ENCODE data around the gene OXCT1.

OXCT1 gene

GRCh38 chr5:41896230-41896629 lies 26.0 kb upstream of the OXCT1 start:
- H3K4me3 ChIP-seq (ENCODE audit: low read length) = no peak overlapping the region
- no peak for DNase-seq (ENCODE audit: low read depth)
- TF ChIP-seq CTCF (IDR thresholded peaks at IDR 0.05; ENCODE audit: insufficient read depth, low read depth, low read length, missing control alignments) = no peak

GRCh38 chr5:41893074-41893851 lies 23.0 kb upstream of the OXCT1 start:
- no peak overlapping the region for H3K4me3 ChIP-seq (ENCODE audit: low read length)
- no peak for DNase-seq (ENCODE audit: low read depth)
- TF ChIP-seq CTCF (IDR thresholded peaks at IDR 0.05; ENCODE audit: insufficient read depth, low read depth, low read length, missing control alignments) = no peak

DNA sequence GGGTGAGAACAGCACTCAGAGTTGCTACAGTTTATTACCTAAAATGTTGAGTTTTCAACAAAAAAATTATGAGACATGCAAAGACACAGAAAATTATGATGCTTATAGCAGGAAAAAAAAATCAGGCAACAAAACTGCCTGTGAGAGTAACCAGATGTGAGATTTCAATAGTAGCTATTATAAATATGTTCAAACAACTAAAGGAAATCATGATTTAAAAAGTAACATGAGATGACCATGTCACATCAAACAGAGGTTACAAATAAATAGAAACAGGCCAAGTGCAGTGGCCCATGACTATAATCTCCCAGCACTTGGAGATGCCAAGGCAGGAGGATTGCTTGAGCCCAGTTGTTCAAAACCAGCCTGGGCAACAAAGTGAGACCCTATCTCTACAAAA lies 21.8 kb upstream of the OXCT1 start:
- DNase-seq (ENCODE audit: low read depth) = no peak
- no peak overlapping the region for H3K4me3 ChIP-seq (ENCODE audit: low read length)

DNA sequence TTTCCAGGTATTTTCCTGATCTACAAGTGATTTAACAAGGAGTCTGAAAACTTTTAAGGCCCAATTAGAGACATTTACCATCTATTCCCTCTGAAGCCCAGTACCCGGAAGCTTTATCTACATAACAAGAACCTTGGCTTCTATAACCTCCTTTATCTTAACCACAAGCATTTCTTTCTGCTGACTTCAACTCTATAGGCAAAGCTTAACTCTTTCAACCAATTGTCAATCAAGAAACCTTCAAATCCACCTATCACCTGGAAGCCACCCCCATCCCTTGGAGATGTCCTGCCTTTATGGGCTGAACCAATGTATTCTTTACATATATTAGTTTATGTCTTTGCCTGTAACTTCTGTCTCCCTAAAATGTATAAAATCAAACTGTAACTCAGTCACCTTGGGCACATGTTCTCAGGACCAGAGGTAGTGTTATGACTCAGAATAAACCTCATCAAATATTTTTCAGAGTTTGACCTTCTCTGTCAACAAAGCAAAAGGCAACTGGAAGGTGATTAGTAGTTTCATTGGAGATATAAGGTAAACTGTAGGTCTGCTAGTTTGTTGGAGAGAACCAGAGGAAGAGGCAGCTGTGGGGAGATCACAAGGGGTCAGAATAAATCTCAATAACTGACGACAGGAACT lies 21.0 kb upstream of the OXCT1 start:
- no peak for DNase-seq (ENCODE audit: low read depth)
- no peak for TF ChIP-seq CTCF (IDR thresholded peaks at IDR 0.05; ENCODE audit: insufficient read depth, low read depth, low read length, missing control alignments)
- H3K4me3 ChIP-seq (ENCODE audit: low read length) = no peak overlapping the region

More for the DNA sequence above, 21.8 kb upstream of the OXCT1 start:
- TF ChIP-seq CTCF (IDR thresholded peaks at IDR 0.05; ENCODE audit: insufficient read depth, low read depth, low read length, missing control alignments) = no peak

DNA sequence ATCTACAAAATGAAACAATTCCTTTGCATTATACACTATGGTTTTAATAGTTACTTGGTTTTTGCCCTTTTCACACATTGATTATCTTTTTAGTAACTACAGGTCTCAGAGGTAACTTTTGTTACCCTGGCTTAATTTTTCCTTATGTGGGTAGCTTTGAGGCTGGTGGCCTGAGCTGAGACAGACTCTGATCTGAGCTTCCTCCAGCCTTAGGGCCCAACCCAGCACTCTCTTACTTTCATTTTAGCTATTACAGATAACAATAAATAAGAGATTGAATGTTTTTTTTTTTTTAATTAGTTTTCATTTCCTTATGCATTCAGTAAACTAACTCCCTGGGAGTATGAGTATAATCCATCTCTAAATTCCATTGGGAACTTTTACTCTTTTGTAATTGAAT lies 15.1 kb upstream of the OXCT1 start:
- DNase-seq (ENCODE audit: low read depth) = no peak
- no peak for TF ChIP-seq CTCF (IDR thresholded peaks at IDR 0.05; ENCODE audit: insufficient read depth, low read depth, low read length, missing control alignments)
- no peak overlapping the region for H3K4me3 ChIP-seq (ENCODE audit: low read length)

GRCh38 chr5:41883936-41884335 lies 13.7 kb upstream of the OXCT1 start:
- no peak for DNase-seq (ENCODE audit: low read depth)
- no peak for TF ChIP-seq CTCF (IDR thresholded peaks at IDR 0.05; ENCODE audit: insufficient read depth, low read depth, low read length, missing control alignments)
- H3K4me3 ChIP-seq (ENCODE audit: low read length) = no peak overlapping the region

Data from epithelial cell of esophagus (primary cell).